H9 (cell line): ENCODE results near the gene CTIF. TPM values are rescaled to one million over a fixed set of nuclear protein-coding genes. Genes with fewer than 3 reads are reported as not detected.

Experiments
- DNase-seq: peaks from one replicate; pipeline ENCODE4 v3.0.0-alpha.2; 2017
- H2AFZ ChIP-seq: one replicate; pipeline ENCODE4 v1.6.1; 2013; ENCODE audit warnings: mild to moderate bottlenecking, low read length, control low read depth, moderate library complexity
- H2AK5ac ChIP-seq: 2 replicates; pipeline ENCODE4 v1.6.1; 2013; ENCODE audit warnings: low read length, control low read depth, mixed read lengths; ENCODE audit not compliant: insufficient read length
- H2BK120ac ChIP-seq: one replicate; pipeline ENCODE4 v1.6.1; 2013; ENCODE audit warnings: low read depth, mild to moderate bottlenecking, low read length, control low read depth, inconsistent platforms; ENCODE audit not compliant: poor library complexity, severe bottlenecking
- H2BK12ac ChIP-seq: 2 replicates; pipeline ENCODE4 v1.6.1; 2013; ENCODE audit warnings: low read length, control low read depth, mixed read lengths, low read depth; ENCODE audit not compliant: insufficient read length
- H2BK15ac ChIP-seq: 2 replicates; pipeline ENCODE4 v1.6.1; 2013; ENCODE audit warnings: low read depth, low read length, control low read depth
- H2BK20ac ChIP-seq: one replicate; pipeline ENCODE4 v1.6.1; 2013; ENCODE audit warnings: low read depth, mild to moderate bottlenecking, low read length, control low read depth, inconsistent platforms; ENCODE audit not compliant: poor library complexity, severe bottlenecking
- H2BK5ac ChIP-seq: 2 replicates; pipeline ENCODE4 v1.6.1; 2013; ENCODE audit warnings: low read length, control low read depth, mixed read lengths; ENCODE audit not compliant: insufficient read length
- H3K14ac ChIP-seq: 2 replicates; pipeline ENCODE4 v1.6.1; 2013; ENCODE audit warnings: low read length, control low read depth; ENCODE audit not compliant: insufficient read depth
- H3K18ac ChIP-seq: 2 replicates; pipeline ENCODE4 v1.6.1; 2013; ENCODE audit warnings: low read depth, mild to moderate bottlenecking, mixed read lengths, low read length, control low read depth; ENCODE audit not compliant: insufficient read length
- H3K23ac ChIP-seq: 2 replicates; pipeline ENCODE4 v1.6.1; 2013; ENCODE audit warnings: low read length, control low read depth, mixed read lengths, low read depth; ENCODE audit not compliant: insufficient read length
- H3K23me2 ChIP-seq: 2 replicates; pipeline ENCODE4 v1.6.1; 2013; ENCODE audit warnings: low read depth, mild to moderate bottlenecking, mixed read lengths, low read length, control low read depth; ENCODE audit not compliant: insufficient read length, poor library complexity, severe bottlenecking
- H3K27ac ChIP-seq: 2 replicates; pipeline ENCODE4 v1.5.1; 2013; ENCODE audit warnings: low read length, control low read depth, mixed read lengths, low read depth; ENCODE audit not compliant: insufficient read length
- H3K27me3 ChIP-seq: 2 replicates; pipeline ENCODE4 v1.6.1; 2013; ENCODE audit warnings: low read length, control low read depth, inconsistent platforms; ENCODE audit not compliant: insufficient read depth
- H3K4ac ChIP-seq: 2 replicates; pipeline ENCODE4 v1.6.1; 2013; ENCODE audit warnings: low read depth, mild to moderate bottlenecking, control low read depth, inconsistent platforms, low read length, moderate library complexity
- H3K4me1 ChIP-seq: 2 replicates; pipeline ENCODE4 v1.6.1; 2013; ENCODE audit warnings: low read length, control low read depth, inconsistent platforms; ENCODE audit not compliant: insufficient read depth
- H3K4me2 ChIP-seq: 2 replicates; pipeline ENCODE4 v1.6.1; 2013; ENCODE audit warnings: low read length, control low read depth, mixed read lengths; ENCODE audit not compliant: insufficient read length, insufficient read depth
- H3K56ac ChIP-seq: 2 replicates; pipeline ENCODE4 v1.6.1; 2013; ENCODE audit warnings: low read depth, mild to moderate bottlenecking, mixed read lengths, low read length, control low read depth; ENCODE audit not compliant: insufficient read length
- H3K79me1 ChIP-seq: 2 replicates; pipeline ENCODE4 v1.6.1; 2013; ENCODE audit warnings: low read depth, mild to moderate bottlenecking, moderate library complexity, low read length, control low read depth, inconsistent platforms; ENCODE audit not compliant: insufficient read depth, poor library complexity, severe bottlenecking
- H3K79me2 ChIP-seq: 2 replicates; pipeline ENCODE4 v1.6.1; 2013; ENCODE audit warnings: low read length, control low read depth, inconsistent platforms; ENCODE audit not compliant: insufficient read depth
- H3K9ac ChIP-seq: 2 replicates; pipeline ENCODE4 v1.6.1; 2013; ENCODE audit warnings: low read length, control low read depth, mixed read lengths; ENCODE audit not compliant: insufficient read length; ENCODE audit errors: extremely low read depth
- H3K9me3 ChIP-seq: one replicate; pipeline ENCODE4 v1.6.1; 2013; ENCODE audit warnings: low read depth, low read length, inconsistent platforms; ENCODE audit not compliant: control insufficient read depth
- H3T11ph ChIP-seq: one replicate; pipeline ENCODE4 v1.6.1; 2013; ENCODE audit warnings: mild to moderate bottlenecking, low read length, control low read depth, inconsistent platforms
- H4K20me1 ChIP-seq: one replicate; pipeline ENCODE4 v1.6.1; 2013; ENCODE audit not compliant: control insufficient read depth, insufficient read length, insufficient read depth
- H4K5ac ChIP-seq: 2 replicates; pipeline ENCODE4 v1.6.1; 2013; ENCODE audit warnings: low read depth, mild to moderate bottlenecking, mixed read lengths, low read length, control low read depth; ENCODE audit not compliant: insufficient read length
- H4K8ac ChIP-seq: replicated peaks from 2 replicates; pipeline ENCODE4 v1.6.1; 2013; ENCODE audit warnings: low read length, control low read depth, mixed read lengths, low read depth; ENCODE audit not compliant: insufficient read length
- H4K91ac ChIP-seq: 2 replicates; pipeline ENCODE4 v1.6.1; 2013; ENCODE audit warnings: low read depth, mild to moderate bottlenecking, moderate library complexity, mixed read lengths, low read length, control low read depth; ENCODE audit not compliant: insufficient read length
- H3K27ac Mint-ChIP-seq, 3 experiments: 2 replicates in 2 of 3; 3 replicates in 1 of 3; pipeline ENCODE4 v1.8.0; 2020 to 2021; ENCODE audit warnings: mixed read lengths in 3 of 3, mild to moderate bottlenecking in 1 of 3, moderate library complexity in 1 of 3
- H3K27me3 Mint-ChIP-seq: 2 replicates; pipeline ENCODE4 v1.8.0; 2021; ENCODE audit warnings: low read depth, mild to moderate bottlenecking, moderate library complexity, mixed read lengths
- H3K36me3 Mint-ChIP-seq, 3 experiments: 2 replicates in 2 of 3; 3 replicates in 1 of 3; pipeline ENCODE4 v1.8.0; 2020 to 2021; ENCODE audit warnings: low read depth in 3 of 3, mixed read lengths in 3 of 3; ENCODE audit not compliant: insufficient read depth in 1 of 3
- H3K4me1 Mint-ChIP-seq, 2 experiments: 2 replicates each; pipeline ENCODE4 v1.8.0; 2020; ENCODE audit warnings: mixed read lengths in 2 of 2
- H3K4me3 Mint-ChIP-seq, 2 experiments: 2 replicates in 1 of 2; 3 replicates in 1 of 2; pipeline ENCODE4 v1.8.0; 2020 to 2021; ENCODE audit warnings: mild to moderate bottlenecking in 2 of 2, mixed read lengths in 2 of 2, moderate library complexity in 1 of 2
- H3K9me3 Mint-ChIP-seq, 2 experiments: 2 replicates in 1 of 2; 3 replicates in 1 of 2; pipeline ENCODE4 v1.8.0; 2020; ENCODE audit warnings: mild to moderate bottlenecking in 2 of 2, mixed read lengths in 2 of 2, moderate library complexity in 1 of 2
- CTCF ChIP-seq: fragments of 200-600 bp; sonication (generic); conservative IDR thresholded peaks from 3 replicates; pipeline ENCODE4 v1.8.0; 2021; ENCODE audit warnings: antibody characterized with exemption, mild to moderate bottlenecking
- whole genome bisulfite sequencing: extraction: QIAGEN DNeasy Blood & Tissue Kit; methylation state at CpG from one replicate; pipeline ENCODE4 v1.1.7; 2013; ENCODE audit warnings: missing lambda C conversion rate, low lambda C conversion rate, mixed read lengths; ENCODE audit not compliant: insufficient read length; ENCODE audit errors: extremely low coverage; 5-methylcytosine and 5-hydroxymethylcytosine counted together
- total RNA-seq: library from RNA; stranded (reverse); gene quantifications from 2 replicates; pipeline ENCODE4 v1.2.1, GENCODE V29; 2021

CTIF gene
- total RNA-seq, 1 experiment from 2014 or later, result 15.8 TPM

GRCh38 chr18:48798334-48799245 is 259.8 kb downstream of the CTIF start:
- no peaks in the 10 kb centered on the region for H3K23me2 ChIP-seq
- no peak overlapping the region for H2AK5ac ChIP-seq
- no peak for TF ChIP-seq CTCF
- H2AFZ ChIP-seq, result no peak overlapping the region
- Mint-ChIP-seq H3K36me3 (peaks cover 0 to 3% (median 0%) of the 10 kb centered on the region in 3 experiments; a peak in 4 of 7 replicates), H3K27me3 (no peaks in the 10 kb centered on the region), H3K4me3 (no peak overlapping the region), H3K4me1 (peaks cover 0 to 12% of the 10 kb centered on the region in 2 experiments; a peak in 2 of 4 replicates), H3K9me3 (no peaks in the 10 kb centered on the region), H3K27ac (no peak overlapping the region)
- no peak overlapping the region for H3K9ac ChIP-seq
- no peak overlapping the region for H3K4ac ChIP-seq
- no CpG with 5 or more reads among the region's 17 CpGs for WGBS
- no peaks in the 10 kb centered on the region for H4K20me1 ChIP-seq
- no peak overlapping the region for H3K23ac ChIP-seq
- H3K4me1 ChIP-seq, result no peaks in the 10 kb centered on the region
- H3K56ac ChIP-seq, result no peak overlapping the region
- H4K5ac ChIP-seq, result no peak overlapping the region
- H3K9me3 ChIP-seq, result no peaks in the 10 kb centered on the region
- H2BK5ac ChIP-seq, result no peak overlapping the region
- no peak overlapping the region for H2BK20ac ChIP-seq
- no peak overlapping the region for H4K91ac ChIP-seq
- no peaks in the 10 kb centered on the region for H3K79me2 ChIP-seq
- H3K4me2 ChIP-seq, result no peak overlapping the region
- H3K18ac ChIP-seq, result no peak overlapping the region
- no peak overlapping the region for H3K14ac ChIP-seq
- no peak overlapping the region for H2BK15ac ChIP-seq
- H3K79me1 ChIP-seq, result no peaks in the 10 kb centered on the region
- no peak overlapping the region for H3K27ac ChIP-seq
- DNase-seq, result peak; percentile 18
- H3K27me3 ChIP-seq, result no peaks in the 10 kb centered on the region
- H2BK120ac ChIP-seq, result no peak overlapping the region
- no peak overlapping the region for H4K8ac ChIP-seq
- no peak overlapping the region for H2BK12ac ChIP-seq
- no peak overlapping the region for H3T11ph ChIP-seq
